ENCODE data around the gene CEP83.

DNA sequence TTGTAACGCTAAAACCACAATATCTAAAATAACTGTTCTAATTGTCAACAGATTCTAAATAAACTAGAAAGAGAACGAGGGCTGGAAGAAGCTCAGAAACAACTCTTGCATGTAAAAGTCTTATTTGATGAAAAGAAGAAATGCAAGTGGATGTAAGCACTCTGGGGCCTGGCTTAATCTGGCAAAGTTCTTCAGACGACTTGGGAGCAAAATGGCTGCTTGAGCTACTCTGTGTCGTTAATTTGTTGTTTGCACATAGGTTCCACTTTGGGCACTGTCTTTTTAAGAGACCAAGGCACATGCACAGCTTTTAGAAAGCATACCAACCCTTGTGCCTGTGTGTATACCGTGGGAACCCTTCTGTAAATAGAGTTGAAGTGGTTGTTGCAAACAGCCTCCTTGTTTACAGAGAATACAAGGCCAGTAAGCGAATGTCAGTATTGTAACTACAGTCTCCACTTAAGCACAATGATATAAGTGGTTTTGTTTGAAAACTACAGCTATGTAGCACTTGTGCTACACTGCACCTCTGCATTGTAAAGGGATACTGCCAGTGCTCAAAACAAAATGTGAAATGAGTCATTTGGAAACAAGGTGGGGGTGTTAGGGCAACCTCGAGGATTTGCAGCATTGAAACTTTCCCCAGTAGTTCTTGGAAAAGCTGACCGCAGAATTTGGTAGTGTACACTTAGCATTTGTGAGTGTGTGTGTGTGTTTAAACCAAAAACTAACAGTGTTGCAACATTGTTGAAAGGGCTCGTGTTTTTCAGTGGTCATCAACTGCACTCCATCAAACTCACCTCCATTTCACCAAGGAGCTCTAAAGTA is 154.3 kb downstream of the CEP83 start:
- TF ChIP-seq, protein P1, sequence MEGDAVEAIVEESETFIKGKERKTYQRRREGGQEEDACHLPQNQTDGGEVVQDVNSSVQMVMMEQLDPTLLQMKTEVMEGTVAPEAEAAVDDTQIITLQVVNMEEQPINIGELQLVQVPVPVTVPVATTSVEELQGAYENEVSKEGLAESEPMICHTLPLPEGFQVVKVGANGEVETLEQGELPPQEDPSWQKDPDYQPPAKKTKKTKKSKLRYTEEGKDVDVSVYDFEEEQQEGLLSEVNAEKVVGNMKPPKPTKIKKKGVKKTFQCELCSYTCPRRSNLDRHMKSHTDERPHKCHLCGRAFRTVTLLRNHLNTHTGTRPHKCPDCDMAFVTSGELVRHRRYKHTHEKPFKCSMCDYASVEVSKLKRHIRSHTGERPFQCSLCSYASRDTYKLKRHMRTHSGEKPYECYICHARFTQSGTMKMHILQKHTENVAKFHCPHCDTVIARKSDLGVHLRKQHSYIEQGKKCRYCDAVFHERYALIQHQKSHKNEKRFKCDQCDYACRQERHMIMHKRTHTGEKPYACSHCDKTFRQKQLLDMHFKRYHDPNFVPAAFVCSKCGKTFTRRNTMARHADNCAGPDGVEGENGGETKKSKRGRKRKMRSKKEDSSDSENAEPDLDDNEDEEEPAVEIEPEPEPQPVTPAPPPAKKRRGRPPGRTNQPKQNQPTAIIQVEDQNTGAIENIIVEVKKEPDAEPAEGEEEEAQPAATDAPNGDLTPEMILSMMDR (IDR thresholded peaks at IDR 0.05) = no peak
- TF ChIP-seq POLR2AphosphoS5 (IDR thresholded peaks at IDR 0.05) = no peak
